ENCODE results near the gene PIGU.
A peak's percentile ranks its signal among the peaks of the same experiment; 100 is the strongest.

The PIGU gene

GRCh38 chr20:34579191-34579978, 97.5 kb downstream of the PIGU start:
- no peak for DNase-seq (ENCODE audit: low spot score)

DNA sequence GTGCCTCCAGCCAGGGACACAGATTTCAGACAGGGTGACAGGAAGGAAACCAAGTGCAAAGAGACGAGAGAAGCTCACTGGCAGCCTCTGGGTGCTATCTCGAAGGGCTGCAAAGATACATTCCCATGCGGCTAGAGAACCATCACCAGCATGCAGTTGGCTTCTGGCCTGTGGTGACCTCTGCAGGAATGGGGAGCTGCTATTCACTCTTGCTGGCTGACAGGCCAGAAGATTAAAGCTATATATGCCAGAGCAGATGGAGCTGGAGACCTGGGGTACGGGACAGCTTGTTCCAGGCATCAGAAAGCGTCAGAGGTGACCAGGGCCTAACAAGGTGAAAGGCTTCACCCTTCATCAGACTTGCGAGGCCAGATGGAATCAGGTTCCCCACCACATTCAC, 98.4 kb downstream of the PIGU start:
- DNase-seq (ENCODE audit: low spot score) = no peak

- DNase-seq (ENCODE audit: low spot score) = no peak
Observed at GRCh38 chr20:34578025-34578424, 98.9 kb downstream of the PIGU start.

- no peak for DNase-seq (ENCODE audit: low spot score)
Observed at GRCh38 chr20:34577061-34577460, 99.8 kb downstream of the PIGU start.

GRCh38 chr20:34575756-34576155, 101.1 kb downstream of the PIGU start:
- DNase-seq (ENCODE audit: low spot score) = no peak

DNA sequence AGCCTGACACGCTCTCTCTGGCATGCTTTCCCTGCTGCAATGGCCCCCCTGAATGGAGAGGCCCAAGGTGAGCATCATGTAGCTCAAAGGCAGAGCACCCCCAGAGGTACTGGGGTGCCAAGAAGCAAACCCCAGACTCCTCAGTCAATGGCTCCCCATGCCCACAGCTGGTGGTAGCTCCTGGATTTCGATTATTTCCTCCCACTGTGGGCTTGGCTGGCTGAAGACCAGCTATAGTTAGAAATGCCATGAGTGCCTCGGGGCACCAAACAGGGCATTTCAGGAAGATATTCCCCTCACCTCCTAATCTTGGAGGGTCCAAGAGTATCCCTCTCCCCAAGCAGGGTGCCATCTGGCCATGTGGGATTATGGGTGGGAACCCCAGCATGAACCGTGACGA, 101.6 kb downstream of the PIGU start:
- DNase-seq (ENCODE audit: low spot score) = no peak

DNA sequence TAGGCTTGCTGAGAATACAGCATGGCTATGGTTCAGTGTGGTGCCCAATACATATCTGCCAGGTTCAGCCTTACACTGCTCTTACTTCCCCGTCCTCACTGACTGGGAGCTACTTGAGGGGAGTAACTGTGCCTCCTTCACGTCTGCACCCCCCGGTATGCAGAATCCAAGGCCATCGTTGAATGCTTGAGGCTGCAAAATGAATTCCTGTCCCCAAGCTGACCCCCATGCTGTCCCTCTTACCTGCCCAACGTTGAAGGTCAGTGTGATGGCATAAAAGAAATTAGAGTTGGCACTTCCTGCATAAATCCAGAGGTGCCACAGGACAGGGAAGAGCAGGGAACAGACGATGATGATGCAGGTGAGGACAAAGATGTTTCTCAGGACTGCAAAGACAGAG, 102.0 kb downstream of the PIGU start:
- DNase-seq (ENCODE audit: low spot score) = no peak

GRCh38 chr20:34574426-34574825, 102.5 kb downstream of the PIGU start:
- DNase-seq (ENCODE audit: low spot score) = no peak

GRCh38 chr20:34573541-34574300, 103.2 kb downstream of the PIGU start:
- DNase-seq (ENCODE audit: low spot score) = no peak

- DNase-seq (ENCODE audit: low spot score) = no peak
Observed at GRCh38 chr20:34571753-34572152, 105.1 kb downstream of the PIGU start.

GRCh38 chr20:34570859-34571306, 106.0 kb downstream of the PIGU start:
- DNase-seq (ENCODE audit: low spot score) = no peak

- DNase-seq (ENCODE audit: low spot score) = no peak
Observed at GRCh38 chr20:34569598-34569997, 107.3 kb downstream of the PIGU start.

- no peak for DNase-seq (ENCODE audit: low spot score)
Observed at GRCh38 chr20:34567892-34568865, 108.7 kb downstream of the PIGU start.

- DNase-seq (ENCODE audit: low spot score) = no peak
Observed at GRCh38 chr20:34566978-34567891, 109.7 kb downstream of the PIGU start.

DNA sequence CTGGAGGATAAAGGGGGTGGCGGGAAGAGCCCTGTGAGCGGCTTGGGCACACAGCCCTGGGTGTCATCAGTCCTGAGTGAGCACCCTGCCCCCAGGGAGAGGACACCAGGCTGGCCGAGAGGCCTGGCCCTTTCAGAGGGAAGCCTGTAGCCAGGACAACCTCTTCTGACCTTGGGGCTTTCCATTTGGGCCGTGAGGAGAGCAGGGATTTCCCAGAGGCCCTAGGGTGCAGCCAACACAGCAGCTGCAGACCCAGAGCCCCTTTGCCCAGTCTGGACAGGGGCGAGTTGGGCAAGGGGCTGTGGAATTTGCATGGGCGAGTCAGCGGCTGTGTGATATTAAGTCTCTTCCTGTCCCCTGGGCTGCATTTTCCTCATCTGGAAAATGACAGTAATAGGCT, 112.1 kb downstream of the PIGU start:
- no peak for DNase-seq (ENCODE audit: low spot score)

DNA sequence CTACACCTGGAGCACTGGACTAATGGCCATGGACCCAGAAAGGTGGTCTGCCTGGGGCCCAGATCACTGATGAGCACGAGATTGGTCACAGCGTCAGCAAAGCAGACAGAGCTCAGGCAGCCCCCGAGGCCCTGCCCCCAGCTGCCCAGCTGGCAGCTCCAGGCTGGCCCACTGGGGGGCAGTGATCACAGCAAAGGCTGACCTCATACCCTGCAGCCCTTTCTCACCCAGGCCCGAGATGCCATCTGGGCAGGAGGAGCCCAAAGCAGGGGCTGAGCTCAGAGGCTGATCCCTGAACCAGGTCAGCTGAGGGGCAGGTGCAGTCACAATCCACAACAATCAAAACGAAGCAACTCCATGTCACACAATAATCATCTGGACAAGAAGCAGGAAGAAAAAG, 114.3 kb downstream of the PIGU start:
- DNase-seq (ENCODE audit: low spot score) = peak; percentile 37

GRCh38 chr20:34561661-34562060, 115.2 kb downstream of the PIGU start:
- DNase-seq (ENCODE audit: low spot score) = no peak

- no peak for DNase-seq (ENCODE audit: low spot score)
Observed at GRCh38 chr20:34560614-34561013, 116.3 kb downstream of the PIGU start.

GRCh38 chr20:34560141-34560523, 116.8 kb downstream of the PIGU start:
- DNase-seq (ENCODE audit: low spot score) = no peak

DNA sequence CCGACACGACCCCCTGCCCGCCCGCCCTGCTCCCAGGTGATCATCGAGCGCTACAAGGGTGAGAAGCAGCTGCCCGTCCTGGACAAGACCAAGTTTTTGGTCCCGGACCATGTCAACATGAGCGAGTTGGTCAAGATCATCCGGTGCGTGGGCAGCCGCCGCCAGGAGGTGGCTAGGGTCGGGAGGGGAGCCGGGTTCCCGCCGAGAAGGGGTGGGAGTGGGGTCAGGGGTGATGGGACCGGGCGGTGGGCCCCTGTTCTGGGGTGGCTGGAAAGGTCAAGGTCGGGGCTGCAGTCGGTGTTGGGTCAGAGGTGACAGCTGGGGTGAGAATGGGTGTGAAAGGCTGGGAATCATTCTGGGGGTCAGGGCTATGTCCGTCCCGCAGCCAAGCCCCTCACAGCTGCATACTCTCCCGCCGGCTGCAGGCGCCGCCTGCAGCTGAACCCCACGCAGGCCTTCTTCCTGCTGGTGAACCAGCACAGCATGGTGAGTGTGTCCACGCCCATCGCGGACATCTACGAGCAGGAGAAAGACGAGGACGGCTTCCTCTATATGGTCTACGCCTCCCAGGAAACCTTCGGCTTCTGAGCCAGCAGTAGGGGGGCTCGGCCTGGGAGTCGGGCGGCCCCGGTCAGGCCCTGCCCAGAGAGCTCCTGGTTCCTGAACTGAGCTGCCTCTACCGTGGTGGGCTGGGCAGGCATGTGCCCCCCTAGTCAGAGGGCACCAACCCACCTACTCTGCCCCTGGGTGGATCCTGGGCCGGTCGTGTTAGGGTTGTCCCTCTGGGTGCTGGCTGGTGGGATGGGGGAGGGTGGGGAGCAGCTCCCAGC, 117.4 kb downstream of the PIGU start:
- no peak for DNase-seq (ENCODE audit: low spot score)

Measured in SK-N-DZ (cell line).